H1 (cell line): ENCODE measurements around the gene KCNJ16. TPM values are rescaled to one million over a fixed set of nuclear protein-coding genes. Genes with fewer than 3 reads are reported as not detected.

ENCODE experiments used
- CTCF ChIA-PET: fragments of 300-600 bp; sonication (Branson Sonifier 250); formaldehyde crosslinking; loops from one replicate; lab custom pipeline; 2021; ENCODE audit not compliant: partially characterized antibody; lab: Charles Lee
- POLR2A ChIA-PET: fragments of 300-600 bp; sonication (Branson Sonifier 250); formaldehyde crosslinking; loops from one replicate; lab custom pipeline; 2021; ENCODE audit warnings: inconsistent platforms; ENCODE audit not compliant: partially characterized antibody; lab: Charles Lee
- DNase-seq, 2 experiments: peaks; one replicate each; pipeline versions ENCODE4 v3.0.0 to v3.0.0-alpha.2; 2010 to 2022; ENCODE audit warnings: low spot score in 2 of 2, low read depth in 1 of 2, mixed read lengths in 1 of 2
- FAIRE-seq: peaks from 2 replicates; lab custom pipeline; 2011; peaks lifted over from hg19 to GRCh38; lab: Jason Lieb, UNC
- H2AFZ ChIP-seq: 2 replicates; pipeline ENCODE4 v1.8.1; 2012; ENCODE audit warnings: low read length, inconsistent platforms
- H2AK5ac ChIP-seq: 2 replicates; pipeline ENCODE4 v1.6.1; 2013; ENCODE audit warnings: low read depth, low read length
- H2BK120ac ChIP-seq: replicated peaks from 2 replicates; pipeline ENCODE3; 2013; ENCODE audit warnings: low read depth, low read length, inconsistent platforms
- H2BK12ac ChIP-seq: 2 replicates; pipeline ENCODE4 v1.6.1; 2013; ENCODE audit warnings: low read depth, low read length
- H2BK15ac ChIP-seq: 2 replicates; pipeline ENCODE4 v1.6.1; 2013; ENCODE audit warnings: low read length
- H2BK20ac ChIP-seq: 2 replicates; pipeline ENCODE4 v1.6.1; 2013; ENCODE audit warnings: low read length
- H2BK5ac ChIP-seq: 2 replicates; pipeline ENCODE4 v1.6.1; 2013; ENCODE audit warnings: low read depth, low read length
- H3K14ac ChIP-seq: 2 replicates; pipeline ENCODE4 v1.6.1; 2013; ENCODE audit warnings: inconsistent platforms; ENCODE audit not compliant: insufficient read length
- H3K18ac ChIP-seq: 2 replicates; pipeline ENCODE4 v1.6.1; 2013; ENCODE audit warnings: low read length; ENCODE audit errors: extremely low read depth
- H3K23ac ChIP-seq: 2 replicates; pipeline ENCODE4 v1.6.1; 2013; ENCODE audit warnings: inconsistent platforms; ENCODE audit not compliant: insufficient read length
- H3K23me2 ChIP-seq: 2 replicates; pipeline ENCODE4 v1.6.1; 2013; ENCODE audit warnings: low read depth, low read length
- H3K27ac ChIP-seq: 2 replicates; pipeline ENCODE4 v1.6.1; 2011; ENCODE audit warnings: low read depth, low read length, inconsistent platforms
- H3K27me3 ChIP-seq, 4 experiments: replicated peaks in 1 of 4; 1 replicate in 1 of 4; 2 replicates in 3 of 4; pipeline versions ENCODE4 v1.6.1 to v1.8.1; 2011 to 2013; ENCODE audit warnings: low read length in 3 of 4, mild to moderate bottlenecking in 3 of 4, inconsistent platforms in 2 of 4, mixed read lengths in 2 of 4, moderate library complexity in 1 of 4; ENCODE audit not compliant: control insufficient read depth in 3 of 4, insufficient read depth in 3 of 4; ENCODE audit errors: extremely low read depth in 1 of 4
- H3K36me3 ChIP-seq, 4 experiments: 2 replicates each; pipeline versions ENCODE4 v1.6.1 to v1.8.1; 2011 to 2013; ENCODE audit warnings: mild to moderate bottlenecking in 4 of 4, low read length in 3 of 4, moderate library complexity in 2 of 4, control low read depth in 1 of 4, inconsistent platforms in 1 of 4; ENCODE audit not compliant: insufficient read depth in 4 of 4, control insufficient read depth in 2 of 4
- H3K4ac ChIP-seq: replicated peaks from 2 replicates; pipeline ENCODE3; 2013; ENCODE audit warnings: low read length, low read depth, mixed read lengths, inconsistent platforms; ENCODE audit not compliant: insufficient read length
- H3K4me1 ChIP-seq, 4 experiments: replicated peaks in 1 of 4; 1 replicate in 1 of 4; 2 replicates in 3 of 4; pipeline versions ENCODE4 v1.6.1 to v1.8.1; 2011 to 2013; ENCODE audit warnings: low read length in 3 of 4, inconsistent platforms in 2 of 4, mixed read lengths in 1 of 4; ENCODE audit not compliant: insufficient read depth in 4 of 4, control insufficient read depth in 3 of 4
- H3K4me2 ChIP-seq, 2 experiments: 2 replicates each; pipeline versions ENCODE4 v1.6.1 to v1.8.1; 2011 to 2013; ENCODE audit warnings: low read depth in 2 of 2, low read length in 2 of 2, control low read depth in 1 of 2, inconsistent platforms in 1 of 2, mild to moderate bottlenecking in 1 of 2; ENCODE audit not compliant: insufficient read depth in 1 of 2
- H3K4me3 ChIP-seq, 4 experiments: fragments of 200-600, 300-600 bp in 1 of 4; sonication (generic), shearing (Covaris generic), sonication (Bioruptor Twin) in 1 of 4; 2 replicates each; pipeline versions ENCODE4 v1.5.1 to v1.8.1; 2011 to 2016; ENCODE audit warnings: low read length in 4 of 4, low read depth in 3 of 4, control low read depth in 2 of 4, inconsistent platforms in 2 of 4, mild to moderate bottlenecking in 2 of 4, mixed read lengths in 1 of 4, moderate library complexity in 1 of 4; ENCODE audit not compliant: insufficient read depth in 2 of 4; ENCODE audit errors: extremely low read depth in 1 of 4
- H3K56ac ChIP-seq: replicated peaks from 2 replicates; pipeline ENCODE3; 2013; ENCODE audit warnings: low read depth, mild to moderate bottlenecking, mixed read lengths, low read length, inconsistent platforms; ENCODE audit not compliant: insufficient read length
- H3K79me1 ChIP-seq: 2 replicates; pipeline ENCODE4 v1.6.1; 2013; ENCODE audit warnings: low read depth, low read length, control low read depth
- H3K79me2 ChIP-seq, 2 experiments: 2 replicates each; pipeline versions ENCODE4 v1.6.1 to v1.8.1; 2012 to 2013; ENCODE audit warnings: low read length in 2 of 2, mild to moderate bottlenecking in 2 of 2, inconsistent platforms in 1 of 2; ENCODE audit not compliant: insufficient read depth in 2 of 2, control insufficient read depth in 1 of 2
- H3K9ac ChIP-seq, 4 experiments: replicated peaks in 1 of 4; 1 replicate in 1 of 4; 2 replicates in 3 of 4; pipeline versions ENCODE4 v1.6.1 to v1.8.1; 2011 to 2013; ENCODE audit warnings: low read depth in 3 of 4, low read length in 3 of 4, control low read depth in 2 of 4, mild to moderate bottlenecking in 2 of 4, moderate library complexity in 2 of 4, inconsistent platforms in 1 of 4; ENCODE audit errors: extremely low read depth in 1 of 4
- H3K9me3 ChIP-seq, 2 experiments: 2 replicates each; pipeline versions ENCODE4 v1.6.1 to v1.8.1; 2012 to 2013; ENCODE audit warnings: mild to moderate bottlenecking in 2 of 2, moderate library complexity in 2 of 2, control low read depth in 1 of 2, inconsistent platforms in 1 of 2, low read depth in 1 of 2, low read length in 1 of 2, mixed read lengths in 1 of 2; ENCODE audit not compliant: insufficient read depth in 2 of 2
- H4K20me1 ChIP-seq, 2 experiments: replicated peaks in 1 of 2; 2 replicates each; pipeline versions ENCODE3 to v1.8.1; 2011 to 2013; ENCODE audit warnings: inconsistent platforms in 2 of 2, low read length in 2 of 2, mild to moderate bottlenecking in 1 of 2; ENCODE audit not compliant: insufficient read depth in 2 of 2, control insufficient read depth in 1 of 2
- H4K5ac ChIP-seq: 2 replicates; pipeline ENCODE4 v1.6.1; 2013; ENCODE audit warnings: low read length, low read depth, mixed read lengths, inconsistent platforms; ENCODE audit not compliant: insufficient read length
- H4K8ac ChIP-seq: 2 replicates; pipeline ENCODE4 v1.8.0; 2013; ENCODE audit warnings: mild to moderate bottlenecking, moderate library complexity, low read length, inconsistent platforms; ENCODE audit not compliant: insufficient read depth; ENCODE audit errors: extremely low read depth
- H4K91ac ChIP-seq: replicated peaks from 2 replicates; pipeline ENCODE3; 2013; ENCODE audit warnings: low read length, mixed read lengths, inconsistent platforms; ENCODE audit not compliant: insufficient read length
- ASH2L ChIP-seq: fragments of 200-600, 300-600 bp; sonication (generic); IDR thresholded peaks from one replicate; pipeline ENCODE4 v1.7.1; 2017; ENCODE audit warnings: low read length
- CBX8 ChIP-seq: fragments of 300-800, 300-1000 bp; sonication (generic); IDR thresholded peaks from 2 replicates; pipeline ENCODE4 v1.7.1; 2016; ENCODE audit warnings: low read depth, low read length, borderline replicate concordance
- CTCF ChIP-seq, 3 experiments: IDR thresholded peaks; 1 replicate in 2 of 3; 2 replicates in 1 of 3; pipeline versions ENCODE4 v1.5.1 to v1.6.1; 2011; ENCODE audit warnings: low read length in 3 of 3, mild to moderate bottlenecking in 3 of 3, inconsistent platforms in 2 of 3, low read depth in 1 of 3, moderate library complexity in 1 of 3; ENCODE audit not compliant: insufficient read depth in 1 of 3; ENCODE audit errors: control extremely low read depth in 1 of 3
- EGR1 ChIP-seq: IDR thresholded peaks from 2 replicates; pipeline ENCODE4 v1.6.1; 2011; ENCODE audit warnings: low read depth, low read length, borderline replicate concordance
- JUND ChIP-seq: IDR thresholded peaks from 2 replicates; pipeline ENCODE4 v1.6.1; 2011; ENCODE audit warnings: mild to moderate bottlenecking, improper control_type of control experiment, low read length
- KDM1A ChIP-seq: fragments of 200-600, 300-600 bp; sonication (generic); IDR thresholded peaks from 2 replicates; pipeline ENCODE4 v1.7.1; 2016; ENCODE audit warnings: mild to moderate bottlenecking, low read length, borderline replicate concordance
- MAX ChIP-seq: IDR thresholded peaks from 2 replicates; pipeline ENCODE4 v1.6.1; 2012; ENCODE audit warnings: inconsistent platforms
- POLR2A ChIP-seq, 2 experiments: IDR thresholded peaks; 1 replicate in 1 of 2; 2 replicates in 1 of 2; pipeline ENCODE4 v1.6.1; 2011; ENCODE audit warnings: low read depth in 2 of 2, low read length in 2 of 2, mild to moderate bottlenecking in 2 of 2; ENCODE audit errors: control extremely low read depth in 1 of 2
- POLR2AphosphoS5 ChIP-seq: IDR thresholded peaks from 2 replicates; pipeline ENCODE4 v1.6.1; 2011; ENCODE audit warnings: low read depth, low read length
- RXRA ChIP-seq: IDR thresholded peaks from 2 replicates; pipeline ENCODE4 v1.6.1; 2011; ENCODE audit warnings: low read depth, mild to moderate bottlenecking, low read length, moderate library complexity; ENCODE audit not compliant: insufficient read depth
- SP2 ChIP-seq: IDR thresholded peaks from 2 replicates; pipeline ENCODE4 v1.6.1; 2012; ENCODE audit warnings: mild to moderate bottlenecking, low read length, inconsistent platforms
- YY1 ChIP-seq: IDR thresholded peaks from 2 replicates; pipeline ENCODE4 v1.6.1; 2011; ENCODE audit warnings: low read depth, mild to moderate bottlenecking, low read length
- WGBS, 2 experiments: shearing (Covaris generic) in 1 of 2; methylation state at CpG; one replicate each; pipeline versions ENCODE4 v1.1.6 to v1.1.7; 2013 to 2015; ENCODE audit warnings: low lambda C conversion rate in 2 of 2, mixed read lengths in 2 of 2, inconsistent platforms in 1 of 2, low coverage in 1 of 2, missing lambda C conversion rate in 1 of 2; ENCODE audit not compliant: insufficient replicate concordance in 2 of 2, insufficient coverage in 1 of 2, insufficient read length in 1 of 2; ENCODE audit errors: extremely low coverage in 1 of 2, missing lambda C conversion rate in 1 of 2; 5-methylcytosine and 5-hydroxymethylcytosine counted together
- polyA plus RNA-seq, 7 experiments: library from polyadenylated mRNA; depleted of rRNA in 3 of 7; stranded (reverse) in 5 of 7; unstranded in 2 of 7; fragments of >200 nt in 5 of 7; fragments of 200-250 nt in 2 of 7; gene quantifications; 1 replicate in 5 of 7; 2 replicates in 1 of 7; 4 replicates in 1 of 7; pipeline versions ENCODE4 v1.2.1 to v1.2.3, GENCODE V29; 2011 to 2013; ENCODE audit warnings: missing spikeins in 2 of 7, mixed read lengths in 2 of 7
- total RNA-seq: library from RNA; stranded (reverse); fragmentation: NEBNext Ultra II Directional; extraction: Animal tissue kit (Norgen Biotek cat#: 25700); gene quantifications from 2 replicates; pipeline ENCODE4 v1.2.1, GENCODE V29; 2021

KCNJ16 gene
- total and polyA plus RNA-seq, 2 of the 8 experiments (the other 6 are each of a cell fraction or from before 2014, with no cell fraction given): not detected

- Histone ChIP-seq H3K9ac (no peak overlapping the region), H3K79me2 (no peaks in the 10 kb centered on the region), H3K4me3 (no peak overlapping the region), H4K5ac (no peak overlapping the region), H3K27ac (no peak overlapping the region), H4K8ac (no peak overlapping the region), H3K56ac (no peak overlapping the region), H2BK15ac (no peak overlapping the region), H3K23ac (no peak overlapping the region), H3K27me3 (no peaks in the 10 kb centered on the region), H2BK12ac (no peak overlapping the region), H2BK5ac (no peak overlapping the region), H2AK5ac (no peak overlapping the region), H3K23me2 (no peaks in the 10 kb centered on the region), H3K36me3 (no peaks in the 10 kb centered on the region), H4K91ac (no peak overlapping the region), H2BK20ac (no peak overlapping the region), H3K14ac (no peak overlapping the region), H3K4ac (no peak overlapping the region), H2BK120ac (no peak overlapping the region), H3K18ac (no peak overlapping the region), H3K4me1 (0 out of 7 replicates have a peak, but pooled peaks cover 0 to 2% (median 0%) of the 10 kb centered on the region in 4 experiments), H3K79me1 (no peaks in the 10 kb centered on the region), H3K9me3 (no peaks in the 10 kb centered on the region), H3K4me2 (no peak overlapping the region), H2AFZ (no peak overlapping the region), H4K20me1 (no peaks in the 10 kb centered on the region)
- DNase-seq (no peak), FAIRE-seq (no peak)
- ChIA-PET CTCF (interaction anchor here (0.6 to 1.3 kb wide), 3 partner anchors 354 to 612 kb away, joined by 3 to 4 read pairs (median 4); no protein-coding TSS in a partner anchor), POLR2A (no interaction called here)
- WGBS, 2 experiments: 89% methylated on average over 3 of the region's 3 CpGs; no CpG with 5 or more reads in 1 of the 2 experiments
- TF ChIP-seq YY1 (no peak), ASH2L (no peak), SP2 (no peak), POLR2AphosphoS5 (no peak), JUND (no peak), EGR1 (no peak), KDM1A (no peak), CBX8 (no peak), POLR2A (IDR thresholded peaks at IDR 0.05; ENCODE audit: control extremely low read depth in 1 of 2, low read depth in 2 of 2, low read length in 2 of 2) (no peak), RXRA (no peak), MAX (no peak), CTCF (IDR thresholded peaks at IDR 0.05; ENCODE audit: control extremely low read depth in 1 of 3, insufficient read depth in 1 of 3, low read depth in 1 of 3, low read length in 3 of 3) (no peak)
Observed at GRCh38 chr17:70181866-70182265, 106.8 kb downstream of the KCNJ16 start.
